Mononuclear cell (primary cell): ENCODE measurements around the gene SLC35E3. TPM values are rescaled to one million over a fixed set of nuclear protein-coding genes. Genes with fewer than 3 reads are reported as not detected.
A peak's percentile ranks its signal among the peaks of the same experiment; 100 is the strongest.

Experiments
- H3K27me3 ChIP-seq: 2 replicates; pipeline ENCODE4 v1.6.0; 2011; ENCODE audit warnings: low read length, control low read depth; ENCODE audit not compliant: insufficient read depth
- H3K4me1 ChIP-seq: 2 replicates; pipeline ENCODE4 v1.5.1; 2011; ENCODE audit warnings: mild to moderate bottlenecking, low read length, control low read depth; ENCODE audit not compliant: insufficient read depth
- H3K4me3 ChIP-seq: 2 replicates; pipeline ENCODE4 v1.5.1; 2011; ENCODE audit warnings: mild to moderate bottlenecking, low read length, moderate library complexity
- H3K9me3 ChIP-seq: 2 replicates; pipeline ENCODE4 v1.5.1; 2011; ENCODE audit warnings: low read depth, mild to moderate bottlenecking, control low read depth, low read length
- total RNA-seq: library from RNA; depleted of rRNA; stranded (reverse); fragments of >200 nt; gene quantifications from one replicate; pipeline ENCODE4 v1.2.3, GENCODE V29; 2012

The SLC35E3 gene
- 1.4 TPM for total RNA-seq

- no peaks in the 10 kb centered on the region for H3K9me3 ChIP-seq
- peaks cover 24% of the 10 kb centered on the region for H3K4me1 ChIP-seq
- peak within 1 kb of the TSS; percentile 86 for H3K4me3 ChIP-seq
- H3K27me3 ChIP-seq = no peaks in the 10 kb centered on the region
Observed at GRCh38 chr12:68745904-68746571, at the start of gene SLC35E3. TSS of gene SLC35E3 (plus strand) at chr12:68746176. CDS start at chr12:68746378, 202 bp downstream.

GRCh38 chr12:68699486-68699885 is 46.5 kb upstream of the SLC35E3 start:
- Histone ChIP-seq H3K9me3 (no peaks in the 10 kb centered on the region), H3K4me3 (no peak overlapping the region), H3K4me1 (no peaks in the 10 kb centered on the region), H3K27me3 (no peaks in the 10 kb centered on the region)

GRCh38 chr12:68727776-68728175 is 18.2 kb upstream of the SLC35E3 start:
- H3K27me3 ChIP-seq = no peaks in the 10 kb centered on the region
- H3K9me3 ChIP-seq = no peaks in the 10 kb centered on the region
- no peak overlapping the region for H3K4me3 ChIP-seq
- no peaks in the 10 kb centered on the region for H3K4me1 ChIP-seq

GRCh38 chr12:68733661-68734071 is 12.3 kb upstream of the SLC35E3 start:
- H3K27me3 ChIP-seq = no peaks in the 10 kb centered on the region
- H3K4me3 ChIP-seq = no peak overlapping the region
- no peaks in the 10 kb centered on the region for H3K9me3 ChIP-seq
- no peaks in the 10 kb centered on the region for H3K4me1 ChIP-seq

- Histone ChIP-seq H3K9me3 (no peaks in the 10 kb centered on the region), H3K27me3 (no peaks in the 10 kb centered on the region), H3K4me3 (no peak overlapping the region), H3K4me1 (peaks cover 4% of the 10 kb centered on the region)
Observed at GRCh38 chr12:68739891-68740290, 6.1 kb upstream of the SLC35E3 start.

GRCh38 chr12:68743356-68743755 is 2.6 kb upstream of the SLC35E3 start:
- Histone ChIP-seq H3K9me3 (no peaks in the 10 kb centered on the region), H3K4me3 (no peak overlapping the region), H3K27me3 (no peaks in the 10 kb centered on the region), H3K4me1 (peaks cover 17% of the 10 kb centered on the region)

GRCh38 chr12:68745376-68745903 is 536 bp upstream of the SLC35E3 start:
- Histone ChIP-seq H3K4me1 (peaks cover 24% of the 10 kb centered on the region), H3K27me3 (no peaks in the 10 kb centered on the region), H3K9me3 (no peaks in the 10 kb centered on the region), H3K4me3 (peak overlapping the region; percentile 86)

- peak overlapping the region; percentile 86 for H3K4me3 ChIP-seq
- H3K4me1 ChIP-seq = peaks cover 24% of the 10 kb centered on the region
- no peaks in the 10 kb centered on the region for H3K27me3 ChIP-seq
- H3K9me3 ChIP-seq = no peaks in the 10 kb centered on the region
Observed at GRCh38 chr12:68746572-68747180, 700 bp downstream of the SLC35E3 start.

GRCh38 chr12:68749443-68749842 is 3.5 kb downstream of the SLC35E3 start:
- Histone ChIP-seq H3K9me3 (no peaks in the 10 kb centered on the region), H3K4me1 (peaks cover 24% of the 10 kb centered on the region), H3K27me3 (no peaks in the 10 kb centered on the region), H3K4me3 (no peak overlapping the region)

GRCh38 chr12:68749861-68750260 is 3.9 kb downstream of the SLC35E3 start:
- H3K27me3 ChIP-seq = no peaks in the 10 kb centered on the region
- peaks cover 20% of the 10 kb centered on the region for H3K4me1 ChIP-seq
- H3K9me3 ChIP-seq = no peaks in the 10 kb centered on the region
- no peak overlapping the region for H3K4me3 ChIP-seq

GRCh38 chr12:68750506-68750905 is 4.5 kb downstream of the SLC35E3 start:
- no peaks in the 10 kb centered on the region for H3K27me3 ChIP-seq
- no peak overlapping the region for H3K4me3 ChIP-seq
- peaks cover 18% of the 10 kb centered on the region for H3K4me1 ChIP-seq
- H3K9me3 ChIP-seq = no peaks in the 10 kb centered on the region

GRCh38 chr12:68755536-68756243 is 9.7 kb downstream of the SLC35E3 start:
- H3K27me3 ChIP-seq = no peaks in the 10 kb centered on the region
- no peaks in the 10 kb centered on the region for H3K9me3 ChIP-seq
- no peaks in the 10 kb centered on the region for H3K4me1 ChIP-seq
- H3K4me3 ChIP-seq = no peak overlapping the region

- Histone ChIP-seq H3K4me3 (no peak overlapping the region), H3K4me1 (no peaks in the 10 kb centered on the region), H3K27me3 (no peaks in the 10 kb centered on the region), H3K9me3 (no peaks in the 10 kb centered on the region)
Observed at GRCh38 chr12:68759852-68760251, 13.9 kb downstream of the SLC35E3 start.

GRCh38 chr12:68760806-68761441 is 14.9 kb downstream of the SLC35E3 start:
- H3K9me3 ChIP-seq = no peaks in the 10 kb centered on the region
- no peak overlapping the region for H3K4me3 ChIP-seq

GRCh38 chr12:68761442-68761812 is 15.5 kb downstream of the SLC35E3 start:
- H3K4me3 ChIP-seq = no peak overlapping the region
- H3K9me3 ChIP-seq = no peaks in the 10 kb centered on the region
- no peaks in the 10 kb centered on the region for H3K4me1 ChIP-seq
- H3K27me3 ChIP-seq = no peaks in the 10 kb centered on the region

More at GRCh38 chr12:68760806-68761441, 14.9 kb downstream of the SLC35E3 start:
- no peaks in the 10 kb centered on the region for H3K4me1 ChIP-seq
- no peaks in the 10 kb centered on the region for H3K27me3 ChIP-seq
